Fibroblast of mammary gland (primary cell): ENCODE measurements around the gene CRIM1.

Source experiments
- DNase-seq: peaks from one replicate; pipeline ENCODE4 v3.0.0-alpha.2; 2010; ENCODE audit warnings: low read depth
- H3K4me3 ChIP-seq: 2 replicates; pipeline ENCODE4 v1.5.1; 2011; ENCODE audit warnings: low read depth, mild to moderate bottlenecking, low read length, moderate library complexity; ENCODE audit not compliant: control insufficient read depth
- TF ChIP-seq, protein P1 (sequence below): conservative IDR thresholded peaks from 2 replicates; pipeline ENCODE4 v1.5.1; 2011; ENCODE audit warnings: low read depth, low read length, inconsistent platforms; ENCODE audit not compliant: control insufficient read depth, insufficient read depth

The CRIM1 gene

GRCh38 chr2:36371070-36371874 is 15.7 kb downstream of the CRIM1 start:
- no peak overlapping the region for H3K4me3 ChIP-seq
- TF ChIP-seq, protein P1, sequence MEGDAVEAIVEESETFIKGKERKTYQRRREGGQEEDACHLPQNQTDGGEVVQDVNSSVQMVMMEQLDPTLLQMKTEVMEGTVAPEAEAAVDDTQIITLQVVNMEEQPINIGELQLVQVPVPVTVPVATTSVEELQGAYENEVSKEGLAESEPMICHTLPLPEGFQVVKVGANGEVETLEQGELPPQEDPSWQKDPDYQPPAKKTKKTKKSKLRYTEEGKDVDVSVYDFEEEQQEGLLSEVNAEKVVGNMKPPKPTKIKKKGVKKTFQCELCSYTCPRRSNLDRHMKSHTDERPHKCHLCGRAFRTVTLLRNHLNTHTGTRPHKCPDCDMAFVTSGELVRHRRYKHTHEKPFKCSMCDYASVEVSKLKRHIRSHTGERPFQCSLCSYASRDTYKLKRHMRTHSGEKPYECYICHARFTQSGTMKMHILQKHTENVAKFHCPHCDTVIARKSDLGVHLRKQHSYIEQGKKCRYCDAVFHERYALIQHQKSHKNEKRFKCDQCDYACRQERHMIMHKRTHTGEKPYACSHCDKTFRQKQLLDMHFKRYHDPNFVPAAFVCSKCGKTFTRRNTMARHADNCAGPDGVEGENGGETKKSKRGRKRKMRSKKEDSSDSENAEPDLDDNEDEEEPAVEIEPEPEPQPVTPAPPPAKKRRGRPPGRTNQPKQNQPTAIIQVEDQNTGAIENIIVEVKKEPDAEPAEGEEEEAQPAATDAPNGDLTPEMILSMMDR, result no peak
- peak; percentile 62 for DNase-seq

DNA sequence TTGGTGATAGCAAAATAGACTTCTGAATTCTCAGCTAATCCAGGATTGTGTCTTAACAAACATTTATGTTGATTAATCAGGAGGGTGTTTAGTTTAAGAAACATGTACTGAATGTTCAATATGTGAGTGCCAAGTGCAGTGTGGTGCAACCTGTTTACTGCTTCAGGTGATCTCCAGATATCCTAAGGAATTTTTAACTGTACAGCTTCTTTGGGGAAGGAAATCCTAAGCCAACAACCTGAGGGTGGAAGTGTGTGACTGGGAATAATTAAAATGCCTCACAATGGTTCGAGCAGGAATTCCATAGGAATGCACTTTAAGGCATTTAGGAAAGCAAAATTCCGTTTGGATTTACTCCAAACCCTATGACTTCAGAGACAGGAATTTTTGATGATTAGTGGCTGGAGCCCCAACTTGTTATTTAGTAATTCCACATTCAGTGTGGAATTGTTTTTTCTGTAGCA is 16.4 kb downstream of the CRIM1 start:
- TF ChIP-seq, protein P1, result no peak
- DNase-seq, result peak; percentile 86
- no peak overlapping the region for H3K4me3 ChIP-seq

DNA sequence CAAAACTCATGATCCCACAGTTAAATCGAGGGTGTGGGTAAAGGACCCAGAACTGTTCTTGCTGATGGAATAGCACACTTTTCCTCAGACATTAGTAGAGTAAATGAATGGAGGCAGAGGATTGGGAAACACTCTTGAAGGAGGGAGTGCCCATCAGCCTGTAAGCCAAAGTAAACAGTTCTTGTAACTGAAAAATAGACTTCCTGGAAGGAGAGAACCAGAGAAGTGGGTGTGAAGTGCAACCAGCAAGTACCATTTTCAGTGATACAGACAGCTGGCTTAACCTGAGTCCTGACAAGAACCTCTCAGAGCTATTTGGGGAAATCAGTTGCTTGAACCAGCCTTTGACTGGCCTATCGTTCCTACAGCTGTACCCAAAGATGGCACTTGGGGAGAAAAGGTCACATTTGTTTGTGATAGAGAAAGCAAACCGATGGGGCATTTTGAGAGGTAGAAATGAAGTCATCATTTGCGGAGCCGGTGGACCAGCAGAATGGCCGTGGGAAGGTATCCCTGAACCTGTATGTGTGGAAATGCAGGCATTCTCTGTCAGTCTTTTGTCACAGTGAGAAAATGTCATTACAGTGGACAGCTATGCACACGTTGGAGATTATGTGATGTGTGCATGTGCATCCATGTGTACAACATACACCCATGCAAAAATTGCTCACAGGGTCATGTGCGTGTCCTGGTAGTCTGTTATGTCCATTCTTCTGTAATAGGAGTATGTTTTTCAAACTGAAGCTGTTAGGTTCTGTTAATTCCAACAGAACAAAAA is 17.8 kb downstream of the CRIM1 start:
- TF ChIP-seq, protein P1, result no peak
- peak; percentile 80 for DNase-seq

GRCh38 chr2:36374585-36374984 is 19.0 kb downstream of the CRIM1 start:
- H3K4me3 ChIP-seq, result no peak overlapping the region
- DNase-seq, result no peak
- TF ChIP-seq, protein P1, result no peak

More for the DNA sequence above, 17.8 kb downstream of the CRIM1 start:
- no peak overlapping the region for H3K4me3 ChIP-seq

GRCh38 chr2:36376319-36376765 is 20.8 kb downstream of the CRIM1 start:
- H3K4me3 ChIP-seq, result no peak overlapping the region
- TF ChIP-seq, protein P1, result no peak
- DNase-seq, result no peak

DNA sequence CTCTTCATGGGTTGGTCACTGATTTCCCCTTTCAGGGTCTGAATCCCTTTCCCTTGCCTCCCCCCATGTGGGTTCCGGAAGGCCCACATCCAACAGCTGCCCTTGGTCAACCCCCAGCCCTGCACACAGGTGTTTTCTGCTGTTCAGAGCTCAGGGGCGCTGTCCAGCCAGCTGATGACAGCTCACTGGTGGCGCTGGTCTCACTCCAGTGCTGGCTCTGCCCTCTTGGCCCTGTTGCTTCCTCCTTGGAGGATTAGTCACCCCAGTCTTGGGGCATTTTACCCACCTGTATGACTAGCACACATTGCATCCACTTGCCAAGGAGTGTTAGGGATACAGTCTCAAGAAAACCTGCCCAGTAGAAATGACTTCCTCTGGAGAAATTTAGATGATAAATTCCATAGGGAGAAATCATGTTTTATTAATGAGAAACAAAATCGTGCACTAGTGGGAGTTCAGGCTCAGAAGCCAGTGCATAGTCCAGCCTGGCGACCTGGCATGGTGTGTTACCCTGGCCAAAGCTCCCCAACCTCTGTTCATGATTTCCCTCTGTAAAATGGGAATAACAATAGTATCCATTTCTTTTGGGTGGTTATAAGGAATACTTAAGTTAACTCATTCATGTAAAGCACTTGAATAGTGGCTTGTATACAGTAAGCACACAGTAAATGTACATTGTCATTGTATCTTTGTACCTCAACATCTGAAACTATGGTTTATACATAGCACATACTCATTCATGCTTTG is 21.6 kb downstream of the CRIM1 start:
- DNase-seq, result no peak
- H3K4me3 ChIP-seq, result no peak overlapping the region
- TF ChIP-seq, protein P1, result no peak
